Measurements from ENCODE around the gene BCL6. TPM values are rescaled to one million over a fixed set of nuclear protein-coding genes. Genes with fewer than 3 reads are reported as not detected.

BCL6 gene
- total and polyA plus RNA-seq, 2 of the 8 experiments (the other 6 are each of a cell fraction or from before 2014, with no cell fraction given), result 5.7 to 10.4 TPM

- TF ChIP-seq TAF7 (optimal IDR thresholded peaks at IDR 0.05; ENCODE audit: borderline replicate concordance, low read depth, low read length) (peak; percentile 69), TAF1 (IDR thresholded peaks at IDR 0.05; ENCODE audit: low read depth, low read length) (peak; percentile 62), EGR1 (IDR thresholded peaks at IDR 0.05; ENCODE audit: borderline replicate concordance, low read depth, low read length) (peak; percentile 76), ATF3 (IDR thresholded peaks at IDR 0.05; ENCODE audit: insufficient read depth, low read depth, low read length) (no peak), HDAC2 (IDR thresholded peaks at IDR 0.05; ENCODE audit: borderline replicate concordance in 1 of 2, low read depth in 2 of 2, low read length in 2 of 2) (no peak), TEAD4 (IDR thresholded peaks at IDR 0.05; ENCODE audit: low read depth, low read length) (0 out of 2 replicates have a peak, but pooled peaks have one; percentile 7), YY1 (IDR thresholded peaks at IDR 0.05; ENCODE audit: low read depth, low read length) (peak; percentile 90), RXRA (IDR thresholded peaks at IDR 0.05; ENCODE audit: insufficient read depth, low read depth, low read length) (no peak), JUND (IDR thresholded peaks at IDR 0.05; ENCODE audit: low read length) (0 out of 2 replicates have a peak, but pooled peaks have one; percentile 24), SIRT6 (IDR thresholded peaks at IDR 0.05; ENCODE audit: low read length) (no peak), RBBP5 (IDR thresholded peaks at IDR 0.05; ENCODE audit: borderline replicate concordance, low read depth, low read length) (0 out of 2 replicates have a peak, but pooled peaks have one; percentile 36), CREB1 (IDR thresholded peaks at IDR 0.05) (peak; percentile 77), PHF8 (conservative IDR thresholded peaks at IDR 0.05; ENCODE audit: low read depth, low read length) (0 out of 2 replicates have a peak, but pooled peaks have one; percentile 25)
Observed at GRCh38 chr3:187739561-187740332, 5.5 kb downstream of the BCL6 start (continued).
